Limb (tissue), 2 donors: ENCODE measurements around the gene ATP8A1.
"Not testable (repeated sequence)": the region's sequence is repeated elsewhere in the genome, so short reads cannot be mapped to it uniquely, and the experiment has no call there.

ENCODE experiments used
- DNase-seq, 2 donors: peaks; one replicate each; pipeline ENCODE4 v3.0.0-alpha.2; 2016; ENCODE audit errors: extremely low spot score in 2 of 2

Gene ATP8A1

DNA sequence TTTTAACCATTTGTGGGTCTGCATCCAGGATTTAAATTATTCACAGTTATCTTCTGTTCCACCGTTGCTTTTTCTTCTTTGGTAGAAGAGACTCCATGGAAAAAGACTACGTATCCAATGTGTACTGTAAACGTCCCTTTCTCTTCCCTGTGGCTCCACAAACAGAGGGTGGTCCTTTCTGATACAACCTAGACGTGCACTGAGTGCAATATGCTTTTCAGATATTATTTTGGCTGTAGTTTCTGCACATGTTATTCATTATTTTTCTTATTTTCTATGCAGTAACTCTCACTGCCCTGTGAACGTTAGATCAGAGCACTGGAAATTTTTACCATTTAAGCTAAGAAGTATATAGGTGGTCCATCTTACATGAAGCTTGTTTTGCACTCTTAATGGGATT, 186.9 kb downstream of the ATP8A1 start:
- DNase-seq: no peak

DNA sequence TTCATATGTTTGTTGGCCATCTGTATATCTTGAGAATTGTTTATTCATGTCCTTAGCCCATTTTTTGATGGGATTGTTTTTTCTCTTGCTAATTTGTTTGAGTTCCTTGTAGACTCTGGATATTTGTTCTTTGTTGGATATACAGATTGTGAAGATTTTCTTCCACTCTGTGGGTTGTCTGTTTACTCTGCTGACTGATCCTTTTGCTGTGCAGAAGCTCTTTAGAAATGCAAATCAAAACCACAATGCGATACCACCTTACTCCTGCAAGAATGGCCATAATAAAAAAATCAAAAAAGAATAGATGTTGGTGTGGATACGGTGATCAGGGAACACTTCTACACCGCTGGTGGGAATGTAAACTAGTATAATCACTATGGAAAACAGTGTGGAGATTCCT, 189.1 kb downstream of the ATP8A1 start:
- not testable (repeated sequence) for DNase-seq

DNA sequence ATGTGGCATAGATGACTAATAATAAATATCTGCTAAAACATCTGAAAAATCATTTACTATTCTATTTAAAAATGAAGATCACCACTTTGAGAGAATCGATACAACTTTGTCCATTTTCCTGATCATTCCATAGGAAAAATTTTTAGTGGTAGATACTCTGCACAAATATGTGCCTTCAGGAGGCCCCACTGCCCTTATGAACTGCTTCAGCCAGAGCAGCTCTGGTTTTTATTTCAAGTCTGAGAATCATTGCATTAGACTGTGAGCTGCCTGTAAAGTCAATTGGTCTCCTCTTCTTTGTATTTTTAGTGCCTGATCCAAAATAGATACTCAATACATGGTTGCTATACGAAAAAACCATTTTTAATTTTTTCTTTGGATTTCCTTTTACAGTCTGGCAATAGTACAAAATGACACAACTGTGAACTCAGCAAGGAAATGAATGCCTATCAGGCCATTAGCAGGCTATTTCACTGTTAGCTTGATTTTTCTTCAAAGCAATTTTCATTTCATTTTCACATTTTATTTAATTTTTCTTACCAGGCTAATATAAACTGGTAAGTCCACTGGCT, 190.5 kb downstream of the ATP8A1 start:
- peak in 1 of 2 donors; percentile 42 for DNase-seq

DNA sequence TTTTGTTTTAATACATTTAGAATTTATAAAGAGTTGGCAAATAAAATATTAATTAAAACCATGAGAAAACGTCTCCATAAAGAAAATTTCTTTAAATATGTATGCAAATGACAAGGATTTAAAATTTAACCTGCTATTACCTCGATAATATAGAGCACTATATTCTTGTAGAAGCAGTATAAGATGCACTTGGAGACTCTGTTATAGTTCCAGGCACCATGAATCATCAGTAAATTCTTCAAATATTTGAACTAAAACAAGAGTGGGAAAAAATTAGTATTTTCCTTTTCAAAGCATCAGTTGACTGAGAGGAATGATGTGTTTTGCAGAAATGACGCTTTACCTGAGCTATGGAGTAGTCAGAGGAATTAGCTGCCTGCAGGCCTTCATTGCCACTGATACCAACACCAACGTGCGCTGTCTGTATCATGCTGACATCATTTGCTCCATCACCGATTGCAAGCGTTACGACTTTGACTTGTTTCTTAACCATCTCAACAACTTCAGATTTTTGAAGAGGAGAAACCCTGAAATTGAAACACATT, 192.3 kb downstream of the ATP8A1 start:
- DNase-seq: no peak

DNA sequence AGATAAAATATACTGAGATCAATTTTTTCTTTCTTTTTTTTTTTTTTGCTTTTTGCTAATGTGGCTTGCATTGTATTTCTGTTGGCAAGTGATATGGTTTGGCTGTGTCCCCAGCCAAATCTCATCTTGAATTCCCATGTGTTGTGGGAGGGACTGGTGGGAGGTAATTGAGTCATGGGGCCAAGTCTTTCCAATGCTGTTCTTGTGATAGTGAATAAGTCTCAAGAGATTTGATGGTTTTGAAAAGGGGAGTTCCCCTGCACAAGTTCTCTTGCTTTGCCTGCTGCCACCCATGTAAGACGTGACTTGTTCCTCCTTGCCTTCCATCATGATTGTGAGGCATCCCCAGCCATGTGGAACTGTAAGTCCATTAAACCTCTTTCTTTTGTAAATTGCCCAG, 195.7 kb downstream of the ATP8A1 start:
- DNase-seq: not testable (repeated sequence)

DNA sequence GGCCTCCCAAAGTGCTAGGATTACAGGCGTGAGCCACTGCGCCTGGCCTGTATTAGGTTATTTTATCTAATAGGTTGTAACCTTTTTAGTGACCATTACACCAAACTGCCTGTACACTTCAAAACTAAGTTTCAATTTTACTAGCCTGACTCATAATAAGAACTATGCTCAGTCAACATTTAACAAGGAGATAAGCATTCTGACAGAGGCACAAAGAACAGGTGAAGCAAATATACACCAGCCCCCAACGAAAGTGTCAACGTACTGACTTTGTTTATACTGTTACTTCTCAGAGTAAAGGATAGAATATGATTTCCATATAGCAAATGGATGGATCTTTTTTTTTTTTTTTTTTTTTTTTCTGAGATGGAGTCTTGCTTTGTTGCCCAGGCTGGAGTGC, 196.9 kb downstream of the ATP8A1 start:
- DNase-seq: no peak

DNA sequence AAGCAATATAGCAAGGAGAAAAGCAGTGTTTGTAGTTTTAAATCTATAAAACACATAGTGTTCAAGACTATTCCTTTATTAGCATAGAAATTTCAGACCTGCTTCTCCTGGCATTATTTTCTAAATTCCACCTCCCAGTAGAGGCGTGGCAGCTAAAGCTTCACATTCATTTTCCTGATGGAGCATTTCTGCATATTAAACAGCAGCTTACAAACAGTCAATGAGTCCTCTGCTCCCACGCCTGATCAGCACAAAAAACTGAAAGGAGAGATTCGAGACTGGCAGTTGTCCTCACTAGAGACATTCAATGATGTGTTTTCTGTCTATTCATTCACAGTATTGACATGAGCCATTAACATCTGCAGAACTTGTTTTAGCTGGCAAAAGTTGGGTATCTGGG, 198.2 kb downstream of the ATP8A1 start:
- DNase-seq: no peak

DNA sequence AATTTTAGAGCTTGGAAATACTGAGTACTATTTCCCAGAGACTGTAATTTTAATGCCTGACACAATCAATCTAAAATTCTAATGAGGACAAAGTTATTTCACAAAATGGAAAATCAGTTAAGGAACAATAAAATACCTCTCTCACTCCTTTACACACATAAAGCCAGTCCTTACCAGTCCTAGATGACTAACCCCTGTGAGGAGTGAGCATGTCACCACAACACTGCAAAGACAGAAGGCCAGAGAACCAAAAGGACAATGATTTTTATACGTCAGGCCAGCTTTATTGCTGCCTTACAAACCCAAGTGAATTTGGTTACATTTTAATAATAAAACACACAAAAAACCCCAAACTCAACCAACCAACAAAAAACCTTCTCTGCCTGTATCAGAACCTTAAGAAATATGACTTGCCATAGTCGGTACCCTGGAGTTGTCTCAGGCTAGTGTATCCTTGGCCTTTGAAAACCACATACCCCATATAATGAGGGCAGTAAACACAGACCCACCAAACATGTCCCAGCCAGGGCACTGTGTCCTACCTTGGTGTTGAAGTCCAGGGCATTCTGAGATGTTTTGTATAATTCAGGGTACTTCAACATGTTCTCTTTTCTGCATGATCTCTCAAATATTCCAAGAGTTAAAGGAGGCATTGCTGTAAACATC, 202.0 kb downstream of the ATP8A1 start:
- DNase-seq: no peak

DNA sequence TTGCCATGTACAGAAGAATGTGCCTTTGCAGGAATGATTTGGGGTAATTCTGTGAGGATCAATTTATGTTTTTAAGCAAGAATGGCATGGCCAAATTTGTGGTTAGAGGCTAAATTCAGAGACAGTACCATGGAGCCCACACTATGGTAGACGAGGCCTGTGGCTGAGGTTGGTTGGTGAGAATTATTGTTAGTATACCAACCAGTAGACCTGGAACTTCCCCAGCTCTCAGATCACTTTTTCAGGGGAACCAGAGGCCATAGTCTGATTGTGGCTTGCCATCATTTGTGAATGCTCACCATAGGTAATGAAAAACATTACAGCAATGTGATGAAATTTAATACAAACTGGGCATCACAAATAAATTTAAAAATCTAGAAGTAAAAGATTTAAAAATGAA, 203.3 kb downstream of the ATP8A1 start:
- no peak for DNase-seq

DNA sequence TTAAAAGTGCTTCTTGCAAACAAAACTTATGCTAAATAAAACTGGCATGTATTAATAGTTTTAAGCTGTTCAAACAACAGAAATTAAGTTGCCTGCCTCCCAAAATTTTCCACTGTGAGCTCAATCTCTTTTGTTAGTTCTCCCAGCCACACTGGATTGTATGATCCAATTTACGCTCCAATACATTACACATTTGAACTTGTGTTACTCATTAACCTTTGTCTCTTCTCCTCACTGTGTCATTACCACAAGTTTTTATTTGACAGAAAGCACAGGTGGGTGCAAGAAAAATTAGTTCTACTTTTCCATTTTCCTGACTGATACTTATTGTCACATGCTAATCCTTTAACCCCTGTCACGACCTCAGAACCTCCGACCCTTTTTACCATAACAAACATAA, 204.1 kb downstream of the ATP8A1 start:
- DNase-seq: no peak

DNA sequence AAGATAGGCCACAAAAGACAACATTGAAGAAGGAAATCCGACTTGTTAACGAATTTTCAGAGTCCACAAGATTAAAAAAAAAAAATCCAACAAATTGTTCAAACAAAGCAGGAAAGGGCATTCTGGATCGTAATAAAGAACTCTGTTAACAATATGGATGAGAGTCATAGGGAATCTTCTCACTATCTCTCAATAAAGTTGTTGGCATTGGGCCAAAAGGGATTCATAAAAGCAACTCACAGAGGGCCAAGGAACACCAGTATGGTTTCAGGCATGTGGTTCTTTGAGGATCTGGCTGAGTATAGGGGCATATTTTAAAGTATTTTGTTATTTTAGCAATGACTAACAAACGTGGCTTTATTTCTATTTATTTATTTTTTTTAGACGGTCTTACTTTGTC, 210.1 kb downstream of the ATP8A1 start:
- DNase-seq: no peak

DNA sequence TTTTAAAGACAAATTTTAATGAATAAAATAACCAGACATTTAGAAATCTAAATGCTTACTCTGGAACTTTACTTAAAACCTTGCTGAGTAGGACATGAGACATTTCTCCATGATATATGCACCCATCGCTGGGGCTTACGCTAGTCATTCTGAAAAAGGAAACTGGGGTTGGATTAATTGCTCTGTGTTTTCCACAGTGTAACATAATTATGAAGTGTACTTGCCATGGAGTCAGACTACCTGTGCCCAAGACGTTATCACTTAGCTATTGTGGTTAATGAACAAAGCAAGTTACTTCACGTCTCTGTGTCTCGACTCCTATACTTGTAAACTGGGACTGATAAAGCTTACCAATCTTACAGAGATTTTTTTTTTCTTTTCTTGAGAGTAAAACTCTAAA, 211.9 kb downstream of the ATP8A1 start:
- DNase-seq: no peak

DNA sequence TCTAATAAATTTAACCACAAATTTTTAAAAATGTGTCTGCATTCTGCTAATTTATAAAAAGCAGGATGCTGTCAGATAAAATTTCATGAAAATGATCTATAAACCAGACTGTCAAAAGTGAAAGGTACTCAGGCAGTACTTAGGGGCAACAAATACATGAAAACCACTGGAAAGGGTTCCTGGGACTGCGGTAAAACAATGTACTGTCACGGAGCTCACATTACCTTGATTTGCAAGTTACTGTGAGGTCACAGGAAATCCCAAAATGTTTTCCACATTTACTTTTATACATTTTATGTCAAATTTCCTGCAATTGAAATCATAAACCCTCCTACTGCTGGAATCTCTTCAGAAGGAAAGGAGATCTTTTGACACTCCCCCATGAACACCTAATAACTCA, 214.3 kb downstream of the ATP8A1 start:
- no peak for DNase-seq

DNA sequence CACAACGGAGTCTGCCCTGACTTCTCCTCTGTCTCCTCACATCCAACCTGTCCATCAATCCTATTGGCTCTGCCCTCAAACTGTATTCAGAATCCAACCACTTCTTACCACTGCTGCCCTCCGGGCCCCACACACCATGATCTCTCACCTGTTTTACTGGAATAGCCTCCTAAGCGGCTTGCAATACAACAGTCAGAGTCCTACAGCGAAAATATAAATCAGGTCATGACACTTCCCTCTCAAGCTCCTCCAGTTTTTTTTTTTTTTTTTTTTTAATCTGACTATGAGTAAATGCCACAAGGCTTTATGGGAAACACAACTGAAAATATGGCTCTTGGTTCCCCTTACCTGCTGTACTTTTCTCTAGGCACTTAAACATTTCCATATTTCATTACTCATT, 216.8 kb downstream of the ATP8A1 start:
- DNase-seq: no peak

DNA sequence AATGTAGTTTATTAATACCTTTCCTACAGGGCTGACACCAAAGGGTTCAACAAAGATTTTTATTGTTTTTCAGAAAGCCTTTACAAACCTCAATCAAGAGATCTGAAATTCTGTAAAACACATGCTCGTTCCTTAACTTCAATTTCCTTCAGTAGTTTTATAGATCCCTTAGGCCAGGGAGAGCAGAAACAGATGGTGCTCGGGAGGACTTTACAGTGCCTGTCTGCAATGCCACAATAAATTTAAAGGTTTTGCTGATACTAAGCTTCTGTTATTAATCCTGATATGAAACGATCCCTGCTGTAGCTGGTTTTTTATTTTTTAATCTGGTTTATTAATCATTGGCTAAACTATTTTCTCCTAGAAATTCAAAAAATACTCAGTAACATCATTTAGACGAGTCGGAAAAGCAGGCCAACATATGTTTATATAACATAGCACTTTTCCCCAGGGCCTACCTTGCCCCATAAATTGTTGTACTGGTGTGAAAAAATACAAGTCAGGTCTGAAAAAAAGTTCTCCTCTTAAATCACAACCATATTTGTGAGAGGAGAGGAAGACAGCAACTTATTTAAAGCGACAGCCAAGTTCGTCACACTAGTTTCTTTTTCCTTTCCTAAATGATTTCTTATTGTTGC, 219.9 kb downstream of the ATP8A1 start:
- DNase-seq: no peak

DNA sequence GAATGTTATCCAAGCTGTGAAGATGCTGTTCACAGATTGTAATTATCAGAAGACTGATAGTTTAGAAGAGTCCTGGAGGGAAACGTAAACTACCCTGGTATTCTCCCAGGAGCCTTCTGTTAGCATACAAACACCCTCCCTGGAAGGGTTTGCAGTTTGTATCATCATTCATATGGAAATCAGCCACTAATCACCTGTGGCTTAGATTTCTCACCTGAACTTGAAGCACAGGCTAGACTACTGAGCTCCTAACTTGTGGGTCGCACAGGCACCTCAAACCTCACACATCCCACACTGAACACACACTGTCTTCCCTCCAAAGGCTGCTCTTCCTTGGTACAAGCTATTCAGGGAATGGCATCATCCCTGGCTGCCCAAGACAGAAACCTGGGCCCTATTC, 228.9 kb downstream of the ATP8A1 start:
- no peak for DNase-seq

DNA sequence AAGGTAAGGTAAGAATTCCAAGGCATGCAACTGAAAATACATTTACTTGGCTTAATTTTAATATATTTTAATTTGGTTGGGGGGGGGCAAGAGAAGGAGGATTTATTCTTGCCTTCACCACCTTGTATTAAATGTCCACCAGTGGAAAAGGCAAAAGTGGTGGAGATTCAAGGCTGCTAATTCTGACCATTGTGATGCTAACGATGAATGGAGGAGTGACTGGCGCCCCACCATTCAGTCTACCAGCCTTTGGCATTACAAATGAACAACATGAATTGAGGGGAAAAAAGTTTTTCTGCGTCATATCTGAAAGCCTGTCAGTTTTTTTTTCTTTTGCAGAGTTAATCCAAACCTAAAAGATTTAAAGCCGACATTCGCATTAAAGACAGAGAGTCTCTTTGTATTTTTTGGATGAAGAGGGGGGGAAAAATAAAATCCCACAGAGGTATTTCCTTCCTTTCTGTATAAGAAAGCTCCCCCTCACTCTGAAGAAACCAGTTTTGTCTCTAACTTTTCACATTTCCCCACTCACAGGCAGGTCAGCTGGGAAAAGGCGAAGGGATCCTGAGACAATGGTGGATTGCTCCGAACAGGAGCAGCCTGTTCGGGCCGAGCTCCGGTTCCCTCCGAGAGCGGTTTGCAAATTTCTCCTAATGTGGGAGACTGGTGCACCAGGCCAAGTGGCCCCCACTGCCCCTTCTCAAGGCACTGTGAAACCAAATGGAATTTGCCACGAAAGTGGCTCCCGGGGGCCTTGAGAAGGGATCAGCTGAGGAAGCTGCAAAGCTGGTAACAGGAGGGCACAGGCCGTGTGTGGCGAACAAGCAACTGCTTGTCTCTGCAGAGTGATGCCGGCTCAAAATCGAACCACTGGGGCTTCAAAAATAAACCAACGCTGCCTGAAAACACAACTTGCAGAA, 231.5 kb downstream of the ATP8A1 start:
- DNase-seq: no peak

DNA sequence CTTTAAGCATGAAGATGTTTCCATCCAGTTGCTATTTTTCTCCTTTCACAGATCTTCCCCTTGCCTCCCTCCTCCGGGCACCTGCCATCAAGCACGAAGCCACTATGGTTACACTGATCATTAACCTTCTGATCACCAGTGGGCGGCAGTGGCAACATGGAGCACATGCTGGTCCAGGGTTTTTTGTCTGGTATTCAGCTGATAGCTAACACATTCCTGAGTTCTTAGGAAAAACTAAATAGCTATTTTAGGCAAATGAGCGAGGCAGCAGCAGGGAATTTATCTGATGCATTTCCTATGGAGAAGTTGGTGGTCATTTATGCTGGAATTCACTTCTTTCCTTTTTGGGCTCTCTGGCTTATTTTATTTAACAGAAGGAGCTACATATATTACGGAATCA, 236.8 kb downstream of the ATP8A1 start:
- no peak for DNase-seq

DNA sequence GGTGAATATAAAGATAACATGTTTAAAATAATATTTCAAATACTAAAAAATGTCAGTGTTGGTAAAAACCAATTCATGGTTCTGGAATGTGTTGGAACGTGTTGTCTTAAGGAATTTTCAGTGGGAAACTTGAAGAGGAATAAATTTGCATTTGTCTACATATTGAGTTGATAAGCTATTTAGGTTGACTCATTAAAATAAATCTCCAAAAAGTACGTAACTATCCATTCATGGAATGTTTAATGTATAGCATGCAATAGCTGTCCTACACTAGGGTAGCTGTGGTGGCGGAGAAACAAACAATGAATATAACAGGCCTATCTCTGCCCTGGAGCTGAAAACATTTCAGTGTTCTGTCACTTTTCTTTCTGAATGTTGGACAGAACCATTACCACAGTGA, 239.4 kb downstream of the ATP8A1 start:
- no peak for DNase-seq

DNA sequence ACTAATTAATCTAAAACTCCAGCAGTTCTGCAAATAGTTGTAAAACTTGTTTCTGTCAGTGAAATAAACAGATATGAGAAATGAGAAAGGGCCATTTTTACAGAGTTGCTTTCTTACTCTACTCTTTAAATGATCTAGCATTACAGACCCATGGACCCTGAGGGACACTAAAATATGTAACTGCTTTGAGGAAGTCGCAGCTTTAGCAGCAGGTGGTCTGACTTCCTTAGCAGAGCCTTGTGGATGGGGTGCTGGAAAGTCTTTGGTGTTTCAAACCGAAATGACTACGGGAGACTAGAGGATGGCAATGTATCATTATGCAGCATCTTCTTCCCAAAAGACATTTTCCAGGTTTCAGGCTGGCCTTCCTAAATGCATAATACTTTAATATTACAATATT, 240.9 kb downstream of the ATP8A1 start:
- DNase-seq: no peak

DNA sequence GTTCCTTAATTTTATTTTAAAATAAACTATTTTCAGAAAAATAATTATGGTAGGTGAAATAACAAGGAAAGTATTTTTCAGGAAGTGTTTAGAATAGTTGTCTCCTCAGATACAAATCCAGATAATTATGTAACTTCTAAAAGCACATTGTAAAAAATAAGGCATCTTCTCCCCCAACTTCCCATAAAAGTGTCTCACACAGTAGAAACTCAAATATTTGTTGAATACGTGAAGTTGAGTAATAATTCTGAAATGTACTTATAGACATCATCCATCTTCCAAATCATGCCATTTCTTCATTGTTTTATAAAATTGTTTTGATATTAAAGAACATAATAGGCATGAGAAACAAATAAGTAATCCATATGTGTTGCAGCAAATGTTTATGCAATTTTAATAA, 241.6 kb downstream of the ATP8A1 start:
- DNase-seq: no peak

DNA sequence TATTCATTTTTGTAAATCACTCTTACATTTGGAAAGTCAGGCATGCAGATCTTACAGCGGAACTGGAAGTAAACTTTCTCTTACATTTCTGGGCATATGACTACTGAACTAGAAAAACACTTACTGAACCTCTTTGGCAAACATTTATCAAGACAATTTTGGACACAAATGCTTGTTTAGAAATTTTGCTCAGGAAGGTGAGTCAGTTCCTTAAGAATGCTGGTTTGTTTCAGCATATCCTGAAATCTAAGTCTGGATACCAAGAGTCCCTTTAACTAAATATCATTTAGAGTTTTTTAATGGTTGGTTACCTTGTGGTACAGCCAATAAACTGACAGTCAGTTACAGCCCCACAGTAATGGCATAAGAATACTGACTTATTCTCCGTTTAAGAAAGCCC, 244.7 kb downstream of the ATP8A1 start:
- no peak for DNase-seq
